AG09309 (cell line): ENCODE measurements around the gene NR3C1.

ENCODE experiments used
- DNase-seq: peaks from one replicate; pipeline ENCODE4 v3.0.0-alpha.2; 2010; ENCODE audit warnings: low read depth
- H3K4me3 ChIP-seq: 2 replicates; pipeline ENCODE4 v1.5.1; 2011; ENCODE audit warnings: mild to moderate bottlenecking, low read depth, low read length, moderate library complexity; ENCODE audit not compliant: control insufficient read depth
- TF ChIP-seq, protein P1 (sequence below): IDR thresholded peaks from 2 replicates; pipeline ENCODE4 v1.5.1; 2011; ENCODE audit warnings: mild to moderate bottlenecking, low read depth, low read length, inconsistent platforms; ENCODE audit not compliant: insufficient read depth, control insufficient read depth; ENCODE audit errors: missing control alignments

NR3C1 gene

DNA sequence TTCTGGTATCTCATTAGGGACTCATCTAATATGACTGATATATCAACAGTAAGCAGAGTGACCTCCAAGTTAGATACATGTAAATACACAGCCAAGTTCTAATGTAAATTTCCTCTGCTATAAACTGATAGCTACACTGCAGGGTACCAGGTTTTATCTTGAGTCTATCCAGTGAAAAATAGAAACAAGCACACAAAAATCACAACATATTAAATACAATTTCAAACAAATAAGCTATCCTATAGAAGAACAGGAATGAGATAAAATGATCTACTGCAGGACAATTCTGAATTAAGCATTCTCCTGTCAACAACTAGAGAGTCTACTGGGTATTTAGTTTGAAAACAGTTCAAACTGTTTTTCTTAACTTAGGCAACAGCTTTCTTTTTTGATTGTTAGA is 42.7 kb downstream of the NR3C1 start:
- TF ChIP-seq, protein P1, sequence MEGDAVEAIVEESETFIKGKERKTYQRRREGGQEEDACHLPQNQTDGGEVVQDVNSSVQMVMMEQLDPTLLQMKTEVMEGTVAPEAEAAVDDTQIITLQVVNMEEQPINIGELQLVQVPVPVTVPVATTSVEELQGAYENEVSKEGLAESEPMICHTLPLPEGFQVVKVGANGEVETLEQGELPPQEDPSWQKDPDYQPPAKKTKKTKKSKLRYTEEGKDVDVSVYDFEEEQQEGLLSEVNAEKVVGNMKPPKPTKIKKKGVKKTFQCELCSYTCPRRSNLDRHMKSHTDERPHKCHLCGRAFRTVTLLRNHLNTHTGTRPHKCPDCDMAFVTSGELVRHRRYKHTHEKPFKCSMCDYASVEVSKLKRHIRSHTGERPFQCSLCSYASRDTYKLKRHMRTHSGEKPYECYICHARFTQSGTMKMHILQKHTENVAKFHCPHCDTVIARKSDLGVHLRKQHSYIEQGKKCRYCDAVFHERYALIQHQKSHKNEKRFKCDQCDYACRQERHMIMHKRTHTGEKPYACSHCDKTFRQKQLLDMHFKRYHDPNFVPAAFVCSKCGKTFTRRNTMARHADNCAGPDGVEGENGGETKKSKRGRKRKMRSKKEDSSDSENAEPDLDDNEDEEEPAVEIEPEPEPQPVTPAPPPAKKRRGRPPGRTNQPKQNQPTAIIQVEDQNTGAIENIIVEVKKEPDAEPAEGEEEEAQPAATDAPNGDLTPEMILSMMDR = no peak
- no peak overlapping the region for H3K4me3 ChIP-seq
- DNase-seq = no peak

DNA sequence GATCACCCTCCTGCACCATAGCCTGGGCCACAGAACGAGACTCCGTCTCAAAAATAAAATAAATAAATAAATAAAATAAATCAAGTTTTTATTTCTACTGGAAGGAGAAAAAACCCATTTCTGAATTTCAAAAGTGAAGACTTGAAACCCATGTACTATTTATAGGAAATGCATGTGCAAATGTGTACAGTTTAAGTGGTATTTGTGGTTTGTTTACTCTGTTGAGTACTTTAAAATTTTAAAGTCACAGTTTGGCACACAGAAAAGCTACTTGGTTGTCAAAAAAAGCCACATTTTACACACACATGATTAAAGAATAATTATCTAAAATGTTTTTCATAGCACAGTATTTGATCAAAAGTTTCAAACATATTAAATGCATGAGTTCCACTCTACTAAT is 43.6 kb downstream of the NR3C1 start:
- TF ChIP-seq, protein P1 = no peak
- DNase-seq = no peak
- no peak overlapping the region for H3K4me3 ChIP-seq

GRCh38 chr5:143356855-143357583 is 46.5 kb downstream of the NR3C1 start:
- TF ChIP-seq, protein P1 = no peak
- no peak for DNase-seq
- no peak overlapping the region for H3K4me3 ChIP-seq

- peak; percentile 75 for DNase-seq
- TF ChIP-seq, protein P1 = no peak
- H3K4me3 ChIP-seq = no peak overlapping the region
Measured at GRCh38 chr5:143355710-143356109, 47.8 kb downstream of the NR3C1 start.

DNA sequence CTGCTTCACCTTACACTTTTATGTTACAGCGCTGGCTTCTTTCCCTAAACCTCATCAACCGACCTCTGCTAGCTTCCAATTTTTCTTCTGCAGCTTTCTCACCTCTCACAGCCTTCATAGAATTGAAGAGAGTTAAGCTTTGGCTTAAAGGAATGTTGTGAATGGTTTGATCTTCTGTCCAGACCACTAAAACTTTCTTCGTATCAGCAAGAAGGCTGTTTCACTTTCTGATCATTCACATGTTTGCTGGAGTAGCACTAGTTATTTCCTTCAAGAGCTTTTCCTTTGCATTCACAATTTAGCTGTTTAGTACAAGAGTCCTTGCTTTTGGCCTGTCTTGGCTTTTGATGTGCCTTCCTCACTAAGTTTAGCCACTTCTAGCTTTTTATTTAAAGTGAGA is 49.5 kb downstream of the NR3C1 start:
- no peak for DNase-seq
- TF ChIP-seq, protein P1 = no peak
- no peak overlapping the region for H3K4me3 ChIP-seq

DNA sequence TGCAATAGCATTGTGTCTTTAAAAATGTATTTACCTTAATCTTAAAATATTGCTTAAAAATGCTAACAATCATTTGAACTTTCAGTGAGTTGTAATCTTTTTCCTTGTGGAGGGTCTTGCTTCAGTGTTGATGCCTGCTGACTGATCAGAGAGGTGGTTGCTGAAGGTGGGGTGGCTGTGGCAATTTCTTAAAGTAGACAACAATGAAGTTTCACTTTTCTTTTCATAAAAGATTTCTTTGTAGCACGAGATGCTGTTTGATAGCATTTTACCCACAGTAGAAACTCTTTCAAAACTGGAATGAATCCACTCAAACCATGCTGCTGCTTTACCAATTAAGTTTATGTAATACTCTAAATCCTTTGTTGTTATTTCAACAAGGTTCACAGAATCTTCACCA is 50.8 kb downstream of the NR3C1 start:
- H3K4me3 ChIP-seq = no peak overlapping the region
- TF ChIP-seq, protein P1 = no peak
- no peak for DNase-seq
